Testis (tissue), 2 donors: Measurements from ENCODE around the gene TMUB1.

Experiments
- CTCF ChIP-seq, 3 experiments: fragments of 450-650 bp in 2 of 3; fragments of 200-600 bp in 1 of 3; sonication (generic) in 1 of 3; IDR thresholded peaks; one replicate each; pipeline ENCODE4 v1.5.1; 2016 to 2019; ENCODE audit warnings: antibody characterized with exemption in 3 of 3, mild to moderate bottlenecking in 2 of 3, moderate library complexity in 1 of 3
- POLR2A ChIP-seq: fragments of 450-650 bp; IDR thresholded peaks from one replicate; pipeline ENCODE4 v1.6.1; 2017; ENCODE audit warnings: antibody characterized with exemption, mild to moderate bottlenecking, moderate library complexity

- no peak for TF ChIP-seq CTCF (IDR thresholded peaks at IDR 0.05)
- no peak for TF ChIP-seq POLR2A
These were observed 46.8 kb upstream of the TMUB1 start for GRCh38 chr7:151129960-151130591.
